NCI-H2107 treated with DMSO at 0.1 percent for 48 hours (cell line): ENCODE data around the gene FAIM.
"Not testable (repeated sequence)": the region's sequence is repeated elsewhere in the genome, so short reads cannot be mapped to it uniquely, and the experiment has no call there.

Experiments
- DNase-seq: peaks from one replicate; lab custom pipeline; 2025; ENCODE audit not compliant: unreplicated experiment; lab: John Stamatoyannopoulos, UW

Gene FAIM

GRCh38 chr3:138675393-138675792, 66.8 kb downstream of the FAIM start:
- DNase-seq: no peak

- no peak for DNase-seq
These were observed 69.5 kb downstream of the FAIM start for GRCh38 chr3:138678086-138678485.

DNA sequence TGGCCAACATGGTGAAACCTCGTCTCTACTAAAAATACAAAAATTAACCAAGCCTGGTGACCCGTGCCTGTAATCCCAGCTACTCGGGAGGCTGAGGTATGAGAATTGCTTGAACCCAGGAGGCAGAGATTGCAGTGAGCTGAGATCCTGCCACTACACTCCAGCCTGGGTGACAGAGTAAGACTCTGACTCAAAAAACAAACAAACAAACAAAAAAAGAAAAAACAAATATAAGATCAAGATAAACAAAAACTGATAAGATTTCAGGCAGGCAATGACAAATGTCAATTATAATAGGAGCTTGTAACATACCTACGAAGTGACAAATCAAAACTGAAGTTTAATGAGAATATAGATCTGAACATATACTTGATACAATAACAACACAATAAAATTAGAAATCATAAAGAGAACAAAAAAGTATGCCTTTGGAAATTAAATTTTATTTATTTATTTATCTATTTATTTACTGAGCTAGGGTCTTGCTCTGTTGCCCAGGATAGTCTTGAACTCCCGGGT, 70.4 kb downstream of the FAIM start:
- no peak for DNase-seq

- DNase-seq: not testable (repeated sequence)
These were observed 72.4 kb downstream of the FAIM start for GRCh38 chr3:138680974-138681373.

DNA sequence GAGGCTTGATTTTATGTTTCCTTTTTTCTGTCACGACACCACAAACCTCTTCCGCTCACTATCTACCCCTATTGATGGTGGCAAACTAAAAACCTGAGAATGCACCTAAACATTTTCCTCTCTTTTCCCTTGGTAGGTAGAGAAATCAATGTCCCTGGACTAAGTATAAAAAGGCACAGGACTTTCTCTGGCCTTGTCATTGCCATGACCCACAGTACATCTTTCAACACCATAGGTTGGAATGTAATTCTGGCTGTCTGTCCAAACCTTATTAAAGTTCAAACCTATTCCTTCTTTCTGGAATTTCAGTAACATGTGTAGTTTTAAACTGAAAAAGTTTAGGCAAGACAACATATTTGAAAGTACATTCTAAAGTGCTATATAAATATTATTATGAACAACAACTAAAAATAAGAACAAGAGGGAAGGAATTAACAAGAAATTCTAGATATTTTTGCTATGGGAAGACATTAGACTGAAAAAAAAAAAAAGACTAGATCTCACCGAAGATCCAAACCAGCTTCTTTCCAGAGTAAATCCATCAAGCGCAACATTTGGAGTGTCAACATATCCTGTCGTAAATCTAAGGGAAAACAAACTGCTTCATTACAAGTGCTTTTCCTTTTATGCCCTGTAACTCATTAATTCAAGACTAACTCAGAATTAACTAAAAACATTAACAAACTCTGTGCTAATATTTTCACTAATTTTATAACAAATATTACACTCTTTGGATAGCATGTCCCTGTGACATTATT, 73.1 kb downstream of the FAIM start:
- no peak for DNase-seq

GRCh38 chr3:138682648-138683047, 74.1 kb downstream of the FAIM start:
- DNase-seq: no peak
